HAP-1 (cell line): ENCODE data around the gene FOXP4.

Experiments used
- DNase-seq, 2 experiments: peaks; one replicate each; pipeline ENCODE4 v3.0.0-alpha.2; 2016 to 2020; ENCODE audit warnings: low spot score in 2 of 2
- H3K27me3 ChIP-seq: fragments of 250-450 bp; sonication (Bioruptor Pico); 2 replicates; pipeline ENCODE4 v1.5.1; 2020; ENCODE audit warnings: low read depth, mild to moderate bottlenecking, moderate library complexity
- H3K36me3 ChIP-seq: fragments of 250-450 bp; sonication (Bioruptor Pico); replicated peaks from 2 replicates; pipeline ENCODE4 v1.5.1; 2020; ENCODE audit warnings: mild to moderate bottlenecking
- H3K4me1 ChIP-seq: fragments of 250-450 bp; sonication (Bioruptor Pico); 2 replicates; pipeline ENCODE4 v1.5.1; 2020; ENCODE audit warnings: mild to moderate bottlenecking
- H3K4me3 ChIP-seq: fragments of 250-450 bp; sonication (Bioruptor Pico); 2 replicates; pipeline ENCODE4 v1.5.1; 2020; ENCODE audit warnings: mild to moderate bottlenecking, moderate library complexity
- H3K9me3 ChIP-seq: fragments of 250-450 bp; sonication (Bioruptor Pico); 2 replicates; pipeline ENCODE4 v1.5.1; 2020; ENCODE audit warnings: mild to moderate bottlenecking, moderate library complexity
- in situ Hi-C: fragments of 300-500 bp; cut with MboI; formaldehyde crosslinking; loops from 3 replicates; pipeline ENCODE4 v1.14.3; 2020; ENCODE audit warnings: low sequenced_read_pairs, inconsistent platforms, mixed read lengths

FOXP4 gene

GRCh38 chr6:41568585-41569384, 22.6 kb downstream of the FOXP4 start:
- in situ Hi-C loops, result no loop called here
- H3K9me3 ChIP-seq, result no peaks in the 10 kb centered on the region
- peaks cover 7% of the 10 kb centered on the region for H3K4me1 ChIP-seq
- no peak for DNase-seq
- no peak overlapping the region for H3K4me3 ChIP-seq
- H3K27me3 ChIP-seq, result no peaks in the 10 kb centered on the region
- H3K36me3 ChIP-seq, result peaks cover 35% of the 10 kb centered on the region

- no peak overlapping the region for H3K4me3 ChIP-seq
- peaks cover 41% of the 10 kb centered on the region for H3K36me3 ChIP-seq
- in situ Hi-C loops, result no loop called here
- H3K27me3 ChIP-seq, result no peaks in the 10 kb centered on the region
- H3K4me1 ChIP-seq, result peaks cover 7% of the 10 kb centered on the region
- no peak for DNase-seq
- no peaks in the 10 kb centered on the region for H3K9me3 ChIP-seq
Measured at GRCh38 chr6:41570259-41570615, 24.1 kb downstream of the FOXP4 start.

GRCh38 chr6:41571021-41571780, 25.0 kb downstream of the FOXP4 start:
- Histone ChIP-seq H3K4me1 (peaks cover 7% of the 10 kb centered on the region), H3K36me3 (peaks cover 34% of the 10 kb centered on the region), H3K9me3 (no peaks in the 10 kb centered on the region), H3K27me3 (no peaks in the 10 kb centered on the region), H3K4me3 (no peak overlapping the region)
- DNase-seq, result no peak
- in situ Hi-C loops, result no loop called here

GRCh38 chr6:41572613-41573012, 26.4 kb downstream of the FOXP4 start:
- no peaks in the 10 kb centered on the region for H3K27me3 ChIP-seq
- no peaks in the 10 kb centered on the region for H3K9me3 ChIP-seq
- peaks cover 12% of the 10 kb centered on the region for H3K4me1 ChIP-seq
- DNase-seq, result no peak
- H3K4me3 ChIP-seq, result no peak overlapping the region
- in situ Hi-C loops, result no loop called here
- peaks cover 22% of the 10 kb centered on the region for H3K36me3 ChIP-seq

GRCh38 chr6:41573276-41573675, 27.1 kb downstream of the FOXP4 start:
- in situ Hi-C loops, result no loop called here
- DNase-seq, result no peak
- H3K9me3 ChIP-seq, result no peaks in the 10 kb centered on the region
- peaks cover 18% of the 10 kb centered on the region for H3K36me3 ChIP-seq
- H3K4me1 ChIP-seq, result peaks cover 19% of the 10 kb centered on the region
- H3K4me3 ChIP-seq, result no peak overlapping the region
- no peaks in the 10 kb centered on the region for H3K27me3 ChIP-seq

- peaks cover 23% of the 10 kb centered on the region for H3K4me1 ChIP-seq
Measured at GRCh38 chr6:41573985-41574384, 27.8 kb downstream of the FOXP4 start.

GRCh38 chr6:41575598-41575997, 29.4 kb downstream of the FOXP4 start:
- Histone ChIP-seq H3K27me3 (no peaks in the 10 kb centered on the region), H3K4me1 (peaks cover 30% of the 10 kb centered on the region)
- in situ Hi-C loops, result no loop called here

More at GRCh38 chr6:41573985-41574384, 27.8 kb downstream of the FOXP4 start:
- Histone ChIP-seq H3K9me3 (no peaks in the 10 kb centered on the region), H3K27me3 (no peaks in the 10 kb centered on the region), H3K4me3 (no peak overlapping the region), H3K36me3 (peaks cover 14% of the 10 kb centered on the region)
- no peak for DNase-seq
- in situ Hi-C loops, result no loop called here

GRCh38 chr6:41576667-41577066, 30.5 kb downstream of the FOXP4 start:
- Histone ChIP-seq H3K4me3 (no peak overlapping the region), H3K9me3 (no peaks in the 10 kb centered on the region), H3K27me3 (no peaks in the 10 kb centered on the region), H3K4me1 (peaks cover 24% of the 10 kb centered on the region), H3K36me3 (peaks cover 13% of the 10 kb centered on the region)
- in situ Hi-C loops, result no loop called here
- DNase-seq, result no peak

More at GRCh38 chr6:41575598-41575997, 29.4 kb downstream of the FOXP4 start:
- peaks cover 8% of the 10 kb centered on the region for H3K36me3 ChIP-seq
- no peak for DNase-seq
- H3K4me3 ChIP-seq, result no peak overlapping the region
- H3K9me3 ChIP-seq, result no peaks in the 10 kb centered on the region

- no peak overlapping the region for H3K4me3 ChIP-seq
- H3K9me3 ChIP-seq, result no peaks in the 10 kb centered on the region
- in situ Hi-C loops, result no loop called here
- H3K36me3 ChIP-seq, result peaks cover 13% of the 10 kb centered on the region
- peak; percentile 20 to 65 for DNase-seq
- no peaks in the 10 kb centered on the region for H3K27me3 ChIP-seq
- peaks cover 23% of the 10 kb centered on the region for H3K4me1 ChIP-seq
Measured at GRCh38 chr6:41577356-41578216, 31.4 kb downstream of the FOXP4 start.

GRCh38 chr6:41578217-41579087, 32.3 kb downstream of the FOXP4 start:
- DNase-seq, result peak; percentile 68 to 88
- no peaks in the 10 kb centered on the region for H3K27me3 ChIP-seq
- peaks cover 13% of the 10 kb centered on the region for H3K36me3 ChIP-seq
- H3K4me3 ChIP-seq, result no peak overlapping the region
- no peaks in the 10 kb centered on the region for H3K9me3 ChIP-seq
- in situ Hi-C loops, result no loop called here
- H3K4me1 ChIP-seq, result peaks cover 23% of the 10 kb centered on the region

GRCh38 chr6:41579088-41579610, 33.0 kb downstream of the FOXP4 start:
- peaks cover 23% of the 10 kb centered on the region for H3K4me1 ChIP-seq
- in situ Hi-C loops, result no loop called here

GRCh38 chr6:41580690-41581089, 34.5 kb downstream of the FOXP4 start:
- no peaks in the 10 kb centered on the region for H3K27me3 ChIP-seq
- H3K4me3 ChIP-seq, result no peak overlapping the region
- peaks cover 8% of the 10 kb centered on the region for H3K36me3 ChIP-seq
- no peaks in the 10 kb centered on the region for H3K9me3 ChIP-seq
- DNase-seq, result no peak
- H3K4me1 ChIP-seq, result peaks cover 23% of the 10 kb centered on the region
- in situ Hi-C loops, result no loop called here

More at GRCh38 chr6:41579088-41579610, 33.0 kb downstream of the FOXP4 start:
- Histone ChIP-seq H3K27me3 (no peaks in the 10 kb centered on the region), H3K36me3 (peaks cover 9% of the 10 kb centered on the region), H3K4me3 (no peak overlapping the region), H3K9me3 (no peaks in the 10 kb centered on the region)
- peak in 1 of 2 experiments; percentile 66 for DNase-seq
